Pulmonary artery endothelial cell (primary cell): Measurements from ENCODE around the gene RAB3D. TPM values are rescaled to one million over a fixed set of nuclear protein-coding genes. Genes with fewer than 3 reads are reported as not detected.
"Not testable (repeated sequence)": the region's sequence is repeated elsewhere in the genome, so short reads cannot be mapped to it uniquely, and the experiment has no call there.

Experiments used
- DNase-seq: peaks from one replicate; pipeline ENCODE4 v3.0.0-alpha.2; 2011; ENCODE audit warnings: low read depth, low spot score
- total RNA-seq: library from RNA; depleted of rRNA; stranded (reverse); fragments of >200 nt; gene quantifications from 2 replicates; pipeline ENCODE4 v1.2.3, GENCODE V29; 2014

RAB3D gene
- total RNA-seq, 1 donor from 2014 or later, result 47.1 TPM

GRCh38 chr19:11367528-11367927, 28.1 kb upstream of the RAB3D start:
- DNase-seq, result no peak

DNA sequence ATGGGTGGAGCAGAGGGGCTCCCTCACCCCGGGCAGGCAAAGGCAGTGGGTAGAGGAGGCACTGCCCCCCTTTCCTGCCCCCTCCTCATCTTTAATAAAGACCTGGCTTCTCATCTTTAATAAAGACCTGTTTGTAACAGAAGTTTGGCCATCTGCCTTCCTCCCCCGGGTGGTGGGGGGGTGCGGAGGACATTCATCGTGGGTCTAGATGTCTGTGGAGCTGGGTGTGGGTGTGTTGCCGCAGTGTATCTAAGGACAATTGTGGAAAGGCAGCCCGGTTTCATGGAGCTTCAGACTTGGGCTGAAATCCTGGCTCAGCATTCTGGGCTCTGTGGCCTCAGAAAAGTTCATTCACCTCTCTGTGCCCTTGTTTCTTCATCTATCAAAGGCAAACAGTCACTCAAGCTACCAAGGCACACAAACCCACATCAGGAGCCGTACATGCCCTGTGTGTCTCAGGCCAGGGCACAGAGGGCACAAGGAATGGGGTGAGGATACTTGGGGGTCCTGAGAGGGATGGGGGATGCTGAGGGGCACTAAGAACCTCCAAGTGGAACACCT, 26.2 kb upstream of the RAB3D start:
- DNase-seq, result no peak

DNA sequence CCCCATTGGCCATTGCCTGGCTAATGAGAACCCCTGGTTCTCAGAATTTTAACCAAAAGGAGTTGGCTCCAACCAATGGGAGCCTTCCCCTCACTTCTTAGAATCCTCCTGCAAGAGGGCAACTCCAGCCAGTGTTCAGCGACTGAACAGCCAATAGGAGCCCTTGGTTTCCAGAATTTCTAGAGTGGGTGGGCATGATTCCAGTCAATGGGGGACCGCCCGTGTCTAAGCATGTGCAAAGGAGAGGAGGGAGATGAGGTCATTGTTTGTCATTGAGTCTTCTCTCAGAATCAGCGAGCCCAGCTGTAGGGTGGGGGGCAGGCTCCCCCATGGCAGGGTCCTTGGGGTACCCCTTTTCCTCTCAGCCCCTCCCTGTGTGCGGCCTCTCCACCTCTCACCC, 25.5 kb upstream of the RAB3D start:
- DNase-seq, result no peak

GRCh38 chr19:11364296-11364904, 24.9 kb upstream of the RAB3D start:
- DNase-seq, result no peak

DNA sequence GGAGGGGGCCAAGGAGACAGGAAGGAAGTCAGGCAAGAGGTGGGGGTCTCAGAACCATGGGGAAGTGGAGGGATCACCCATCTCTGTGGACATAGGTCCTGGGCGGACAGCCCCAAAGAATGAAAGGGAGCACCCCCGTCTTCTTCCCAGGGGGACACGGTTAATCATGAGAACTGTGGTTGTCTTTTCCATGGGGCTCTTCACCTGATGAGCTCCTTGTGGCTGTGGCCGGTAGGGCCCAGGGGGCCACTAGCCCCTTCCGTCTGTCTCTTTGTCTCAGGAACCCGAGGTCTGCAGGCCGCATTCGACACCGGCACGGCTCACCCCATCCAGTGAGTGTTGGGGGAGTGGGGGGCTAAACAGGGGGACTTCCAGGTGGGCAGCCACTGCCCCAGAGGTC, 24.4 kb upstream of the RAB3D start:
- no peak for DNase-seq

DNA sequence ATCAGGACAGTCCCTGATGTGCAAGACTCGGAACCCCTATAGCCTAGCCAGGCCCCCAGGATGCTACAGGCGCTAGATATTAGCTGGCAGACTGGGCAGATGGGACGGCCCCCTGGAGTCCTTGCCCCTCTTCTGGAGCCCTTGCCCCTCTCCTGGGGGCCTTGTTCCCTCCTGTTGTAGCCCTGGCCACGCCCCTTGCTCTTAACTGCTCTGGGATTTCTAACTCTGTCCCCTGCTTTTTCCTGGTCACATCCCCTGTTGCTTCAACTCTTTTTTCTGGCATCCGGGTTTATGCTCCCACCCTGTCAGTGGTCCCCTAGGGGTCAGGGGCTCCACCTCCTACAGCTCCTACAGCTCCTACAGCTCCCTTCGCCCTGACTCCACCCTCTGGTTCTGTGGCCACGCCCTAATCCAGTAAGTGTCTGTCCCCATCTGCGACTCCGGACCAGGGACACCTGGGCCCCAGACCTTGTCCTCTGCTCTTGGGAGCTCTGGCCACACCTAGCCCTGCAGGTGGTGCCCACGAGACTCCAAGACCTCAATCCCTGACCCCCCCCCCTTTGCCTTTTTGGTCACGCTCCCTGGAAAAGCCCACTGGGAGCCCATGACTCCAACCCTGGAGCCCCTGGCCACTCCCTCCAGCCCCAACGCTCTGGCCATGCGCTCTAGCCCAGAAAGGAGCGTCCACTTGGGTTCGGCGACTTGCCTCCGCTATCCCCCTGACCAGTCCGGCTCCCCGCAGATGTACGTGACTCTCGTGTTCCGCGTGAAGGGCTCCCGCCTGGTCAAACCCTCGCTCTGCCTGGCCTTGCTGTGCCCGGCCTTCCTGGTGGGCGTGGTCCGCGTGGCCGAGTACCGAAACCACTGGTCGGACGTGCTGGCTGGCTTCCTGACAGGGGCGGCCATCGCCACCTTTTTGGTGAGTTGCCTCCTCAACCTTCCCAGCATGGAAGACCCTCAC, 22.6 kb upstream of the RAB3D start:
- DNase-seq, result no peak

GRCh38 chr19:11361037-11361770, 21.7 kb upstream of the RAB3D start:
- no peak for DNase-seq

GRCh38 chr19:11359421-11359820, 20.0 kb upstream of the RAB3D start:
- no peak for DNase-seq

GRCh38 chr19:11356676-11357550, 17.5 kb upstream of the RAB3D start:
- no peak for DNase-seq

GRCh38 chr19:11356074-11356397, 16.6 kb upstream of the RAB3D start:
- DNase-seq, result no peak

- peak; percentile 75 for DNase-seq
Measured at GRCh38 chr19:11355160-11356073, 16.0 kb upstream of the RAB3D start, which contains the start of gene PLPPR2. TSS of gene PLPPR2 (plus strand) at chr19:11355432. CDS start at chr19:11357674, 2,242 bp downstream.

DNA sequence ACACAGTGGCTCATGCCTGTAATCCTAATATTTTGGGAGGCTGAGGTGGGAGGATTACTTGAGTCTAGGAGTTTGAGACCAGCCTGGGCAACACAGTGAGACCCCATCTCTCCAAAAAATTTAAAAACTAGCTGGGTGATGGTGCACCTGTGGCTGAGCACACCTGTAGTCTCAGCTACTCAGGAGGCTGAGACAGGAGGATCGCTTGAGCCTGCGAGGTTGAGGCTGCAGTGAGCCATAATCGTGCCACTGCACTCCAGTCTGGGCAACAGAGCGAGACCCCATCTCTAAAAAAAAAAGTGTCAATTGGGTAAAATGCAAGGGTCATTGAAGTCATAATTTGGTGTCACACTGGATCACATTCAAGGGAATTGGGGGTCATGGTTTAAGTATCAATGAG, 14.6 kb upstream of the RAB3D start:
- DNase-seq, result not testable (repeated sequence)

DNA sequence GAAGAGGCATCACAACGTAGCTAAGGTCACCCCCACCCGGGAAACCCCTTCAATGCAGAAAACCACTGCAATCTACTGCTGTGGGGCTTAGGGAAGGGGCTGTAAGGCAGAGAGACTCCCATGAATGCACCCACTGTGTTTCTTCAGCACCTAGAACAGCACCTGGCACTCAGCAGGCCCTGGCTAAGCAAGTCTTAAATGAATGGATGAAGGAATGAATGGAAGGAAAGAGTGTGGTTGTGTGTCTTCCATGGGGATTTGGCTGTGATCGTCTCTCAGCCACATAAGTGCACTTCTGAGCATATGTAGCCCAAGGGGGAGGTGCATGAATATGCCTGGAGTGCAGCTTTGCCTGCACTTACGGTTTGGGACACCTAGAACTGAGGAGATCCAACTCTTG, 9.7 kb upstream of the RAB3D start:
- DNase-seq, result no peak

DNA sequence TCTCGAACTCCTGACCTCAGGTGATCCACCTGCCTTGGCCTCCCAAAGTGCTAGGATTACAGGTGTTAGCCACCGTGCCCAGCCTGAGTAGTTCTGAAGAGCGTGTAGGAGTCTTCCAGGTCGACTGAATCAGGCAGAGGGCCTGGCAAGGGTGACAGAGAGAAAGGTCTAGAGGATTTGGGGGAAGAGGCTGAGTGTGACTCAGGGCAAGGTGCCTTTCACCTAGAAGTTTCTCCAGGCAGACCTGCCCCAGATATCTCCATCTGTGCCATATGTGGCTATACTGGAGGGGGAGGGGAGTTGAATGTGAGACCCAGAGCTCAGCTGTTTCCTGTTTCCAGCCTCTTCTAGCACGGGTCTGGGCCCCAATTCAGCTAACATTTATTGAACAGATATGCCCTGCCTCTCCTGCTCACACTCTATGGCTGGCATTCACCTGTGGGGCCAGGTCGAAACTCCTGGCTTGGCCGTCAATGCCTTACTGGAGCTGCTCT, 8.1 kb upstream of the RAB3D start:
- no peak for DNase-seq

- peak; percentile 94 for DNase-seq
Measured at GRCh38 chr19:11346104-11346940, 6.9 kb upstream of the RAB3D start, which contains the start of the genes CCDC159 and TMEM205. TSS of gene CCDC159 (plus strand) at chr19:11346519. CDS start at chr19:11346607, 88 bp downstream. TSS of gene TMEM205 (minus strand) at chr19:11346268. CDS start at chr19:11345619, 649 bp downstream.

DNA sequence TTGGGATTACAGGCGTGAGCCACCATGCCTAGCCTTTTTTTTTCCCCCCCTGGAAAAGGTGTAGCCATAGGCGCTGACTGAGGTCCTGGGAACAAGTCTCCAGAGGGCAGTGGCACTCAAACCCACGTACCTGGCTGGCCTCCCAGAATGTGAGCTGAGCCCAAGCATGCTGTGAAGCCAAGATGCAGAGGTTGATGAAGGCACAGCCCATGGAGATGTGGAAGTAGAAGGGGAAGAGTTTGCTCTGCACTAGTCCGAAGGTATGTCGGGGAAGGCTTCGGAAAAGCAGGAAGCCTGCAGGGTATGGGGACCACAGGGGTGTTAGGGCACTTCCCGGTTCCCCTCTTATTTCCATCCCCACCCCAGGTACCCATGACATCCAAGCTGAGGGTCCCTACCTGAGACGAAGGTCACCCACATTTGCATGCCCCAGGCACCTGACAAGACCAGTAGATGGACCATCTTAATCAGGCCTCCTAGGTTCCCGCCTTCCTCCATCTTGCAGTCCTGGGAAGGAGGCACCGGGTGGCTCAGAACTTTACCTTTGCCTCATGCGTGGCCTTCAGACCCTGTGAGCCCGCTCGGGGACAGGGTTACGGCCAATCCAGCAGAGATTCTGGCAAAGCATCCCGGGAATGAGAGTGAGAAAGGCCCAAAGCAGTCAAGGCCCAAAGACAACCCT, 5.8 kb upstream of the RAB3D start:
- no peak for DNase-seq

GRCh38 chr19:11342429-11342828, 3.0 kb upstream of the RAB3D start:
- no peak for DNase-seq

DNA sequence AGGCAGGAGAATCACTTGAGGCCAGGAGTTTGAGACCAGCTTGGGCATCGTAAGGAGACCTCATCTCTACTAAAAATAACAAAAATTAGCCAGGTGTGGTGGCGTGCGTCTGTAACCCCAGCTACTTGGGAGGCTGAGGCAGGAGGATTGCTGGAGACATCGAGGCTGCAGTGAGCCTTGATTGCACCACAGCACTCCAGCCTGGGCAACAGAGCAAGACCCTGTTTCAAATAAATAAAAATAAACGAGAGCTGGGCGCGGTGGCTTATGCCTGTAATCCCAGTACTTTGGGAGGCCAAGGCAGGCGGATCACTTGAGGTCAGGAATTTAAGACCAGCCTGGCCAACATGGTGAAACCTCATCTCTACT, 626 bp upstream of the RAB3D start:
- not testable (repeated sequence) for DNase-seq
